ENCODE data around the gene HSPH1. TPM values are rescaled to one million over a fixed set of nuclear protein-coding genes. Genes with fewer than 3 reads are reported as not detected.

Gene HSPH1
- polyA plus RNA-seq (54.3 to 111 TPM (median 73.5 TPM) in 3 replicates), polyA minus RNA-seq (10.4 to 54.5 TPM (median 18.7 TPM) in 3 replicates)
- polyA plus RNA-seq (2011; ENCODE audit: low read depth): 839 TPM
- 51.0 and 97.3 TPM in 2 replicates for polyA plus RNA-seq (2011; cell fraction: cytosol; rRNA removed)
- polyA plus RNA-seq (2011; cell fraction: nucleus; rRNA removed): 87.1 and 138 TPM in 2 replicates
- polyA plus RNA-seq (2012; ENCODE audit: low replicate concordance): 114 and 211 TPM in 2 replicates
- 44.5 TPM for polyA minus RNA-seq (2011; cell fraction: cytosol; rRNA and poly(A)+ RNA removed)
- polyA minus RNA-seq (2011; cell fraction: nucleus; rRNA and poly(A)+ RNA removed): 44.9 and 83.2 TPM in 2 replicates

DNA sequence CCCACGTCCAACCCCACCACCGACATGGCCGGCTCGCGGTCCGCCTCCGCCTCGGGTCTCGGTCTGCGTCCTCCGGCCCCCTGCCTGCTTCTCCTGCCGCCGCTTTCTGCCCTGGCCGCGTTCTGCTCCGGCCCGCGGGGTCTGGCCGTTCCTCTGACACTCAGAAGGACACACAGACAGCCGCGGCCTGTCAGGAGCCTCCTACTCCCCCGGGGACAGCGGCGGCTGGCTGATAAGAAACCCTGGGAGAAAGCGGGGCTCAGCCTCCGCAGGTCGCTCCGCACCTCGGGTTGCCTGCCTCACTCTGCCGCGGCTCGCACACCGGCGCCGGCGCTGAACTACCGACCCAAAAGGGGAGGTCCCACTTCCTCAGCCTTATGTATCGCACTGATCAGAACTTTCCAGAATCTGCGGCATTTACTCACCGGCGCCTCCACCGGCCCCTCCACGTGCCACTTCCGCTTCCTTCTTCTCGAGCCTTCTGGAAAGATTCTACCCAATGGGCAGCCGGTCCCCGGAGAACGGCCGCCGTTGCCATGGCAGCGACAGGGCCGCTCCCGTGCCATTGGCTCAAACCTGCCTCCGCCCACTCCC is at the start of gene HSPH1:
Gene HSPH1, minus strand, starts transcription at position 348 of the 594 bp plus-strand sequence. Its CDS starts 322 bp downstream, at position 26.
- Histone ChIP-seq H3K4me1 (ENCODE audit: control insufficient read depth, extremely low read depth, insufficient read depth, low read length) (peaks cover 21% of the 10 kb centered on the region), H3K36me3 (ENCODE audit: control insufficient read depth in 2 of 2, extremely low read depth in 1 of 2, insufficient read depth in 2 of 2, low read length in 2 of 2) (peaks cover 4 to 5% of the 10 kb centered on the region in 2 experiments), H3K4me2 (ENCODE audit: control insufficient read depth, extremely low read depth, insufficient read depth, low read depth, low read length) (peak within 1 kb of the TSS; percentile 81), H3K9ac (ENCODE audit: control insufficient read depth, extremely low read depth, insufficient read depth, low read length) (peak within 1 kb of the TSS; percentile 90), H3K27ac (ENCODE audit: control insufficient read depth, insufficient read depth, low read length) (peak within 1 kb of the TSS; percentile 84), H4K20me1 (ENCODE audit: control insufficient read depth, extremely low read depth, insufficient read depth, low read length) (no peaks in the 10 kb centered on the region), H3K9me3 (ENCODE audit: control insufficient read depth, low read depth, low read length) (no peaks in the 10 kb centered on the region), H2AFZ (ENCODE audit: control insufficient read depth, low read length) (peak within 1 kb of the TSS; percentile 98), H3K79me2 (ENCODE audit: control insufficient read depth, insufficient read depth, low read length) (peaks cover 50% of the 10 kb centered on the region), H3K27me3 (ENCODE audit: control insufficient read depth, extremely low read depth, insufficient read depth, low read length) (no peaks in the 10 kb centered on the region), H3K4me3 (ENCODE audit: control insufficient read depth in 2 of 3, extremely low read depth in 1 of 3, insufficient read depth in 2 of 3, low read depth in 1 of 3, low read length in 3 of 3) (peak within 1 kb of the TSS; percentile 66 to 94 (median 87)), H3K9me1 (ENCODE audit: control insufficient read depth, extremely low read depth, insufficient read depth, low read length) (no peaks in the 10 kb centered on the region)
- dilution Hi-C loops (cut with MboI; ENCODE audit: extremely low pct_ligation_motif_present, low sequenced_read_pairs): no loop called here
- FAIRE-seq (peak; percentile 41), DNase-seq (ENCODE audit: low read depth, low spot score) (peak; percentile 86)
- TF ChIP-seq EZH2 (IDR thresholded peaks at IDR 0.05; ENCODE audit: low read length): no peak
- TF ChIP-seq, protein P1, sequence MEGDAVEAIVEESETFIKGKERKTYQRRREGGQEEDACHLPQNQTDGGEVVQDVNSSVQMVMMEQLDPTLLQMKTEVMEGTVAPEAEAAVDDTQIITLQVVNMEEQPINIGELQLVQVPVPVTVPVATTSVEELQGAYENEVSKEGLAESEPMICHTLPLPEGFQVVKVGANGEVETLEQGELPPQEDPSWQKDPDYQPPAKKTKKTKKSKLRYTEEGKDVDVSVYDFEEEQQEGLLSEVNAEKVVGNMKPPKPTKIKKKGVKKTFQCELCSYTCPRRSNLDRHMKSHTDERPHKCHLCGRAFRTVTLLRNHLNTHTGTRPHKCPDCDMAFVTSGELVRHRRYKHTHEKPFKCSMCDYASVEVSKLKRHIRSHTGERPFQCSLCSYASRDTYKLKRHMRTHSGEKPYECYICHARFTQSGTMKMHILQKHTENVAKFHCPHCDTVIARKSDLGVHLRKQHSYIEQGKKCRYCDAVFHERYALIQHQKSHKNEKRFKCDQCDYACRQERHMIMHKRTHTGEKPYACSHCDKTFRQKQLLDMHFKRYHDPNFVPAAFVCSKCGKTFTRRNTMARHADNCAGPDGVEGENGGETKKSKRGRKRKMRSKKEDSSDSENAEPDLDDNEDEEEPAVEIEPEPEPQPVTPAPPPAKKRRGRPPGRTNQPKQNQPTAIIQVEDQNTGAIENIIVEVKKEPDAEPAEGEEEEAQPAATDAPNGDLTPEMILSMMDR (optimal IDR thresholded peaks at IDR 0.05 in 1 of 3, IDR thresholded peaks at IDR 0.05 in 1 of 3, conservative IDR thresholded peaks at IDR 0.05 in 1 of 3; ENCODE audit: extremely low read depth in 1 of 3, insufficient read depth in 2 of 3, low read length in 3 of 3): peak in 2 of 3 experiments; percentile 18 to 43

DNA sequence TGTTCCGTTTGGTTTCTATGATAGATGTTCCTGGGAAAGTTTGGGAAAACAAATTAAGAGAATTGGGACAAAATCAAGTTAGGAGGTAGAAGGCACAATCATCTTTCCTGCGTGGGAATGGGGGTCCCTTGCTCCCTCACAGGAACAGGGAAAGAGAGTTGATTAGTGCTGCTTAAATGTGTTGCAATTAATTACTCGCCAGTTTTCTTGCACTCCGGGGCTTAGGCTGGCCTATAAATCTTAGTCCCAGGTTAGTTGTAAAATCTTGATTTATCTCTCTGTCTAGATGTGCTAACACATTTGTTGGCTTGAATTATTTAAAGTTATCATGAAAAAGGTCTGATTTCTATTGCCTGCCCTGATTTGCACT is 48.1 kb upstream of the HSPH1 start:
- peak overlapping the region; percentile 4 for H3K4me2 ChIP-seq (ENCODE audit: control insufficient read depth, extremely low read depth, insufficient read depth, low read depth, low read length)
- H3K27me3 ChIP-seq (ENCODE audit: control insufficient read depth, extremely low read depth, insufficient read depth, low read length): no peaks in the 10 kb centered on the region
- peak; percentile 71 for FAIRE-seq
- H3K79me2 ChIP-seq (ENCODE audit: control insufficient read depth, insufficient read depth, low read length): peaks cover 2% of the 10 kb centered on the region
- peaks cover 15% of the 10 kb centered on the region for H3K4me1 ChIP-seq (ENCODE audit: control insufficient read depth, extremely low read depth, insufficient read depth, low read length)
- H3K9ac ChIP-seq (ENCODE audit: control insufficient read depth, extremely low read depth, insufficient read depth, low read length): no peak overlapping the region
- dilution Hi-C loops (cut with MboI; ENCODE audit: extremely low pct_ligation_motif_present, low sequenced_read_pairs): no loop called here
- H3K9me1 ChIP-seq (ENCODE audit: control insufficient read depth, extremely low read depth, insufficient read depth, low read length): no peaks in the 10 kb centered on the region
- no peak overlapping the region for H3K27ac ChIP-seq (ENCODE audit: control insufficient read depth, insufficient read depth, low read length)
- H4K20me1 ChIP-seq (ENCODE audit: control insufficient read depth, extremely low read depth, insufficient read depth, low read length): no peaks in the 10 kb centered on the region
- DNase-seq (ENCODE audit: low read depth, low spot score): no peak
- no peak overlapping the region for H2AFZ ChIP-seq (ENCODE audit: control insufficient read depth, low read length)
- TF ChIP-seq, protein P1 (optimal IDR thresholded peaks at IDR 0.05 in 1 of 3, IDR thresholded peaks at IDR 0.05 in 1 of 3, conservative IDR thresholded peaks at IDR 0.05 in 1 of 3; ENCODE audit: extremely low read depth in 1 of 3, insufficient read depth in 2 of 3, low read length in 3 of 3): no peak
- TF ChIP-seq EZH2 (IDR thresholded peaks at IDR 0.05; ENCODE audit: low read length): no peak
- no peaks in the 10 kb centered on the region for H3K36me3 ChIP-seq (ENCODE audit: control insufficient read depth in 2 of 2, extremely low read depth in 1 of 2, insufficient read depth in 2 of 2, low read length in 2 of 2)
- H3K4me3 ChIP-seq (ENCODE audit: control insufficient read depth in 2 of 3, extremely low read depth in 1 of 3, insufficient read depth in 2 of 3, low read depth in 1 of 3, low read length in 3 of 3): no peak overlapping the region
- H3K9me3 ChIP-seq (ENCODE audit: control insufficient read depth, low read depth, low read length): no peaks in the 10 kb centered on the region
